Spleen (tissue), 11 donors: Measurements from ENCODE around the gene SCUBE1. TPM values are rescaled to one million over a fixed set of nuclear protein-coding genes. Genes with fewer than 3 reads are reported as not detected.

Experiments used
- DNase-seq: peaks from one replicate; pipeline ENCODE4 v3.0.0-alpha.2; 2020
- H3K27ac ChIP-seq, 8 donors: fragments of 200-600 bp; sonication (generic) in 7 of 8; 1 replicate in 4 of 8; 2 replicates in 4 of 8; pipeline versions ENCODE4 v1.5.0 to v1.8.0; 2016 to 2021; ENCODE audit warnings: inconsistent platforms in 4 of 8, mild to moderate bottlenecking in 4 of 8, moderate library complexity in 1 of 8
- H3K27me3 ChIP-seq, 7 donors: fragments of 200-600 bp; sonication (generic) in 6 of 7; replicated peaks in 1 of 7; 1 replicate in 4 of 7; 2 replicates in 3 of 7; pipeline versions ENCODE4 v1.5.0 to v1.8.0; 2016 to 2021; ENCODE audit warnings: inconsistent platforms in 3 of 7, mild to moderate bottlenecking in 1 of 7
- H3K36me3 ChIP-seq, 6 donors: fragments of 200-600 bp; sonication (generic) in 5 of 6; 1 replicate in 4 of 6; 2 replicates in 2 of 6; pipeline versions ENCODE4 v1.5.0 to v1.8.0; 2016 to 2021; ENCODE audit warnings: inconsistent platforms in 2 of 6
- H3K4me1 ChIP-seq, 6 donors: fragments of 200-600 bp; sonication (generic) in 5 of 6; 1 replicate in 3 of 6; 2 replicates in 3 of 6; pipeline versions ENCODE4 v1.5.0 to v1.8.0; 2016 to 2021; ENCODE audit warnings: inconsistent platforms in 3 of 6
- H3K4me3 ChIP-seq, 8 donors: fragments of 200-600 bp; sonication (generic) in 7 of 8; 1 replicate in 4 of 8; 2 replicates in 4 of 8; pipeline versions ENCODE4 v1.5.0 to v1.8.0; 2016 to 2021; ENCODE audit warnings: inconsistent platforms in 4 of 8, mild to moderate bottlenecking in 4 of 8, moderate library complexity in 2 of 8
- H3K9me3 ChIP-seq, 8 donors: fragments of 200-600 bp; sonication (generic) in 7 of 8; 1 replicate in 4 of 8; 2 replicates in 4 of 8; pipeline versions ENCODE4 v1.5.0 to v1.8.0; 2016 to 2021; ENCODE audit warnings: inconsistent platforms in 4 of 8
- POLR2A ChIP-seq, 3 donors: fragments of 450-650 bp; IDR thresholded peaks; one replicate each; pipeline ENCODE4 v1.5.1; 2017; ENCODE audit warnings: antibody characterized with exemption in 3 of 3, mild to moderate bottlenecking in 1 of 3
- POLR2AphosphoS5 ChIP-seq, 3 donors: sonication (generic); formaldehyde crosslinking; IDR thresholded peaks; one replicate each; pipeline ENCODE4 v1.5.1; 2017; ENCODE audit warnings: antibody characterized with exemption in 3 of 3
- WGBS, 5 donors: extraction: QIAGEN DNeasy Blood & Tissue Kit in 3 of 5; methylation state at CpG; one replicate each; pipeline versions ENCODE4 v1.1.5 to v1.1.7; 2013 to 2018; 5-methylcytosine and 5-hydroxymethylcytosine counted together
- intact Hi-C: fragments of 100-400 bp; cut with DNase I; formaldehyde crosslinking; loops from one replicate; pipeline ENCODE4 v1.15.0; 2023; ENCODE audit warnings: low total_unique reads
- polyA plus RNA-seq, 3 donors: library from polyadenylated mRNA; stranded (reverse); fragments of 200-250 nt; gene quantifications; one replicate each; pipeline ENCODE4 v1.2.1, GENCODE V29; 2013
- total RNA-seq, 7 donors: library from RNA; depleted of rRNA in 3 of 7; stranded (reverse); fragments of >200 nt in 3 of 7; fragmentation: NEBNext Ultra II Directional in 4 of 7; extraction: Animal tissue kit (Norgen Biotek cat#: 25700) in 4 of 7; gene quantifications; one replicate each; pipeline versions ENCODE4 v1.1.0 to v1.2.1, GENCODE V29; 2016 to 2021
- TF ChIP-seq, protein P1 (sequence below), 11 experiments: fragments of 200-600 bp in 7 of 11; fragments of 450-650 bp in 4 of 11; sonication (generic) in 4 of 11; IDR thresholded peaks in 8 of 11; conservative IDR thresholded peaks in 3 of 11; 1 replicate in 7 of 11; 2 replicates in 4 of 11; pipeline versions ENCODE4 v1.4.0 to v1.8.0; 2016 to 2021; ENCODE audit warnings: antibody characterized with exemption in 11 of 11, inconsistent platforms in 4 of 11, mild to moderate bottlenecking in 1 of 11
- donor health status: healthy with polysubstance abuse.
- donor health status: DM: no; HTN: no; CAD: no; lungs with moderate emphysema.
- donor health status: DM: no; HTN: no; CAD: no.
- donor health status: Bipolar disorder and iron deficiency.
- donor health status: healthy.
- donor health status: DM: no; HTN: no; CAD: no.
- donor health status: DM: yes; HTN: yes; CAD: no.

Gene SCUBE1
- total and polyA plus RNA-seq, 10 donors, result 0.46 to 43.5 (median 15.9) TPM

GRCh38 chr22:43370036-43370435, 26.9 kb upstream of the SCUBE1 start:
- Histone ChIP-seq H3K27ac (no peak overlapping the region), H3K9me3 (peaks cover 0 to 10% (median 9%) of the 10 kb centered on the region in 8 donors), H3K27me3 (peaks cover 0 to 74% (median 23%) of the 10 kb centered on the region in 7 donors), H3K4me1 (no peaks in the 10 kb centered on the region), H3K36me3 (no peaks in the 10 kb centered on the region), H3K4me3 (no peak overlapping the region)
- WGBS, 5 donors, result 25 to 32% (median 28%) methylated on average over 9 of the region's 9 CpGs
- TF ChIP-seq POLR2A (IDR thresholded peaks at IDR 0.05) (no peak), POLR2AphosphoS5 (IDR thresholded peaks at IDR 0.05) (no peak)
- TF ChIP-seq, protein P1, sequence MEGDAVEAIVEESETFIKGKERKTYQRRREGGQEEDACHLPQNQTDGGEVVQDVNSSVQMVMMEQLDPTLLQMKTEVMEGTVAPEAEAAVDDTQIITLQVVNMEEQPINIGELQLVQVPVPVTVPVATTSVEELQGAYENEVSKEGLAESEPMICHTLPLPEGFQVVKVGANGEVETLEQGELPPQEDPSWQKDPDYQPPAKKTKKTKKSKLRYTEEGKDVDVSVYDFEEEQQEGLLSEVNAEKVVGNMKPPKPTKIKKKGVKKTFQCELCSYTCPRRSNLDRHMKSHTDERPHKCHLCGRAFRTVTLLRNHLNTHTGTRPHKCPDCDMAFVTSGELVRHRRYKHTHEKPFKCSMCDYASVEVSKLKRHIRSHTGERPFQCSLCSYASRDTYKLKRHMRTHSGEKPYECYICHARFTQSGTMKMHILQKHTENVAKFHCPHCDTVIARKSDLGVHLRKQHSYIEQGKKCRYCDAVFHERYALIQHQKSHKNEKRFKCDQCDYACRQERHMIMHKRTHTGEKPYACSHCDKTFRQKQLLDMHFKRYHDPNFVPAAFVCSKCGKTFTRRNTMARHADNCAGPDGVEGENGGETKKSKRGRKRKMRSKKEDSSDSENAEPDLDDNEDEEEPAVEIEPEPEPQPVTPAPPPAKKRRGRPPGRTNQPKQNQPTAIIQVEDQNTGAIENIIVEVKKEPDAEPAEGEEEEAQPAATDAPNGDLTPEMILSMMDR (IDR thresholded peaks at IDR 0.05 in 8 of 11, conservative IDR thresholded peaks at IDR 0.05 in 3 of 11), result no peak
- intact Hi-C loops, result no loop called here
- DNase-seq, result no peak

DNA sequence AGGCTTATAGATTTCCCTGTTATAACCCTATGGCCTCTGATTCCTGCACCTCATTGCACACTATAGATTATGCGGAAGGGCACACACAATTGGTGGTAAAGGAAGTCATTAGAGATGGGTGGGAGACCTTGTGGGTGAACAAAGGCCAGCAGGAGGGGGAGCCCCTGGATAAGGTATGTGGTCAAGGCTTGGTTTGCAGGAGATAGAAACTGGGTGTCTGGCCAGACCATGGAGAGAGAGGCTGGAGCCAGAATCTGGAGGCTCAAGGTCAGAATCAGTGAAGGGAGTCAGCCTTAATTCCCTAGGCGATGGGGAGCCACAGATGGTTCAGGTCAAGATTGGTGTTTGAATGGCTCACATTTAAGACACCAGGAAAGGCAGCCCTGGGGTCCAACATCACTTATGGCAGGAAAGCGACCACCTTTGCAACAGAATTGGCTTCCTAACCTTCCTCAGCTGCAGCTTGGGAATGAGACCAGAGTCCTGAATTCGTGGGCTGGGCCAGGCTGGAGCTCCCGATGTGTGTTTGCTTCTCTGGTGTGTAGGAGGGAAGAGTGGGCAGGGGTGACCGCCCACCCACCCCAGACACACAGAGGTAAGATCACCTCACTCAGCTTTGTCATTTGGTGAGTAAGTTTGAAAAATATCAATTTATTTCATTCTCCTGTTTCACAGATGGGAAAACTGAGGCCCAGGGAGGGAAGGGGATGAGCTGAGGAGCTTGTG, 22.7 kb upstream of the SCUBE1 start:
- Histone ChIP-seq H3K27ac (no peak overlapping the region), H3K4me1 (no peaks in the 10 kb centered on the region), H3K4me3 (no peak overlapping the region), H3K9me3 (no peaks in the 10 kb centered on the region), H3K36me3 (no peaks in the 10 kb centered on the region), H3K27me3 (peaks cover 0 to 44% (median 15%) of the 10 kb centered on the region in 7 donors)
- WGBS, 5 donors, result 80 to 92% (median 84%) methylated on average over 6 of the region's 6 CpGs
- DNase-seq, result no peak
- intact Hi-C loops, result no loop called here
- TF ChIP-seq, protein P1 (IDR thresholded peaks at IDR 0.05 in 8 of 11, conservative IDR thresholded peaks at IDR 0.05 in 3 of 11), result no peak
- TF ChIP-seq POLR2AphosphoS5 (IDR thresholded peaks at IDR 0.05), result no peak

DNA sequence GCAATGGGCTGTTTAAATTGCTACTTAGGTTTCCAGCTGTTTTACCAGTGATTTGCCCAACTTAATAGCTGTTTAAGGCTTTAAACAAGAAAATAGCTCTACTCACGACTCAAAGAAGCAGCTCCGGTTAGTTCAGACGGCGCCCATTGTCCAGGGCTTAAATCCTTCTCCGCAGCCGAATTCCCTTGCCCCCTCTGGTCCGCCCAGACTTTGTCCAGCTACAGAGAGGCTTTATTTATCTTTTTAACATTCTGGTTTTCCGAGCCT, 20.9 kb upstream of the SCUBE1 start:
- no peak for DNase-seq

More for the DNA sequence above, 20.9 kb upstream of the SCUBE1 start:
- 81 to 91% (median 88%) methylated on average over 8 of the region's 8 CpGs for WGBS, 5 donors
- intact Hi-C loops, result no loop called here
- H3K4me1 ChIP-seq, result no peaks in the 10 kb centered on the region
- peaks cover 0 to 27% (median 0%) of the 10 kb centered on the region in 7 donors for H3K27me3 ChIP-seq
- TF ChIP-seq POLR2A (IDR thresholded peaks at IDR 0.05) (no peak), POLR2AphosphoS5 (IDR thresholded peaks at IDR 0.05) (no peak)
- TF ChIP-seq, protein P1 (IDR thresholded peaks at IDR 0.05 in 8 of 11, conservative IDR thresholded peaks at IDR 0.05 in 3 of 11), result no peak
- H3K4me3 ChIP-seq, result no peak overlapping the region
- H3K36me3 ChIP-seq, result no peaks in the 10 kb centered on the region
- H3K9me3 ChIP-seq, result no peaks in the 10 kb centered on the region
- H3K27ac ChIP-seq, result no peak overlapping the region
